GM12892 (cell line): ENCODE measurements around the gene KDM7A.

ENCODE experiments used
- POLR2A ChIP-seq: IDR thresholded peaks from 2 replicates; pipeline ENCODE4 v1.6.1; 2011; ENCODE audit warnings: low read depth, low read length, control low read depth
- POLR2AphosphoS5 ChIP-seq: IDR thresholded peaks from 2 replicates; pipeline ENCODE4 v1.6.1; 2011; ENCODE audit warnings: low read depth, low read length, control low read depth

DNA sequence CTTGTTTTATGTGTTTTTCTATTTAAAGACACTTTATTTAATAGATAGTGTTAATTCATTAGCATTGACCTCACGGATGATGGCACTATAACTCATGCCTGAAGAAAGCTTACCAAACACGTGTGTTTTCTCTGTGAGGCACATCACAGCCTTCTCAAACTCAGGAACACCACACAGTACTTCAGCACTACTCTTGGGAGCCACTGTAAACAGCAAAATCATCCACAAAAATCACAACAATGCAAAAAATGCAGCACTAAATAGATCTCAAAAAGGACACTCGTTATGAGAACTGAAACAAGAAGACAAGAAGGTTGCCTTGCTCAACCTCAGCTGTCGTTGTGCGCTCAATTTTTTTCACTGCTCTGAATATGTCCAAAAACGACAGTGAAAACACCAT, 102.0 kb downstream of the KDM7A start:
- TF ChIP-seq POLR2A (no peak), POLR2AphosphoS5 (no peak)
